AG09309 (cell line): ENCODE data around the gene SLC35F3.

Experiments used
- DNase-seq: peaks from one replicate; pipeline ENCODE4 v3.0.0-alpha.2; 2010; ENCODE audit warnings: low read depth
- H3K4me3 ChIP-seq: 2 replicates; pipeline ENCODE4 v1.5.1; 2011; ENCODE audit warnings: mild to moderate bottlenecking, low read depth, low read length, moderate library complexity; ENCODE audit not compliant: control insufficient read depth
- CTCF ChIP-seq: IDR thresholded peaks from 2 replicates; pipeline ENCODE4 v1.5.1; 2011; ENCODE audit warnings: mild to moderate bottlenecking, low read depth, low read length, inconsistent platforms; ENCODE audit not compliant: insufficient read depth, control insufficient read depth; ENCODE audit errors: missing control alignments

The SLC35F3 gene

GRCh38 chr1:234277161-234277868, 372.8 kb downstream of the SLC35F3 start:
- TF ChIP-seq CTCF: no peak
- DNase-seq: no peak
- no peak overlapping the region for H3K4me3 ChIP-seq

GRCh38 chr1:234279021-234279420, 374.5 kb downstream of the SLC35F3 start:
- TF ChIP-seq CTCF: no peak
- H3K4me3 ChIP-seq: no peak overlapping the region
- no peak for DNase-seq

- no peak overlapping the region for H3K4me3 ChIP-seq
- no peak for DNase-seq
- no peak for TF ChIP-seq CTCF
These were observed 376.0 kb downstream of the SLC35F3 start for GRCh38 chr1:234280500-234280899.

- no peak for TF ChIP-seq CTCF
- H3K4me3 ChIP-seq: no peak overlapping the region
- DNase-seq: no peak
These were observed 377.5 kb downstream of the SLC35F3 start for GRCh38 chr1:234281826-234282489.

- no peak overlapping the region for H3K4me3 ChIP-seq
- TF ChIP-seq CTCF: no peak
- DNase-seq: no peak
These were observed 381.7 kb downstream of the SLC35F3 start for GRCh38 chr1:234286206-234286605.

- no peak for DNase-seq
- no peak for TF ChIP-seq CTCF
- no peak overlapping the region for H3K4me3 ChIP-seq
These were observed 384.5 kb downstream of the SLC35F3 start for GRCh38 chr1:234288946-234289345.
